Hepatocyte (in vitro differentiated cells): ENCODE results near the gene DCST1. TPM values are rescaled to one million over a fixed set of nuclear protein-coding genes. Genes with fewer than 3 reads are reported as not detected.
A peak's percentile ranks its signal among the peaks of the same experiment; 100 is the strongest.

Experiments used
- DNase-seq: peaks from one replicate; pipeline ENCODE4 v3.0.0-alpha.2; 2016; ENCODE audit warnings: low spot score
- H2AFZ ChIP-seq: fragments of 200-600 bp; sonication (generic); 2 replicates; pipeline ENCODE4 v1.6.0; 2016; ENCODE audit warnings: antibody characterized with exemption, mild to moderate bottlenecking
- H3K27ac ChIP-seq: fragments of 200-600 bp; sonication (generic); 2 replicates; pipeline ENCODE4 v1.5.1; 2016; ENCODE audit warnings: mild to moderate bottlenecking
- H3K27me3 ChIP-seq: fragments of 200-600 bp; sonication (generic); 2 replicates; pipeline ENCODE4 v1.6.1; 2016
- H3K36me3 ChIP-seq: fragments of 200-600 bp; sonication (generic); replicated peaks from 2 replicates; pipeline ENCODE4 v1.5.1; 2016; ENCODE audit warnings: low read depth; ENCODE audit not compliant: insufficient read depth
- H3K4me1 ChIP-seq: fragments of 200-600 bp; sonication (generic); 2 replicates; pipeline ENCODE4 v1.5.1; 2016; ENCODE audit warnings: mild to moderate bottlenecking, moderate library complexity; ENCODE audit not compliant: insufficient read depth
- H3K4me2 ChIP-seq: fragments of 200-600 bp; sonication (generic); 2 replicates; pipeline ENCODE4 v1.6.0; 2016
- H3K4me3 ChIP-seq: fragments of 200-600 bp; sonication (generic); 2 replicates; pipeline ENCODE4 v1.5.1; 2016; ENCODE audit warnings: mild to moderate bottlenecking
- H3K79me2 ChIP-seq: fragments of 200-600 bp; sonication (generic); 2 replicates; pipeline ENCODE4 v1.6.0; 2017; ENCODE audit warnings: mild to moderate bottlenecking
- H3K9me2 ChIP-seq: fragments of 200-600 bp; sonication (generic); replicated peaks from 2 replicates; pipeline ENCODE4 v1.6.0; 2017; ENCODE audit warnings: mild to moderate bottlenecking; ENCODE audit not compliant: insufficient read depth
- H3K9me3 ChIP-seq: fragments of 200-600 bp; sonication (generic); 2 replicates; pipeline ENCODE4 v1.5.1; 2016; ENCODE audit warnings: low read depth, mild to moderate bottlenecking
- H4K20me1 ChIP-seq: fragments of 200-600 bp; sonication (generic); 2 replicates; pipeline ENCODE4 v1.6.0; 2016; ENCODE audit warnings: mild to moderate bottlenecking; ENCODE audit not compliant: insufficient read depth, poor library complexity, severe bottlenecking
- CTCF ChIP-seq: fragments of 200-600 bp; sonication (generic); IDR thresholded peaks from 2 replicates; pipeline ENCODE4 v1.5.1; 2016; ENCODE audit warnings: antibody characterized with exemption, mild to moderate bottlenecking; ENCODE audit not compliant: poor library complexity
- EZH2 ChIP-seq: fragments of 200-600 bp; sonication (generic); IDR thresholded peaks from 2 replicates; pipeline ENCODE4 v1.6.1; 2016; ENCODE audit warnings: antibody characterized with exemption, mild to moderate bottlenecking, borderline replicate concordance
- EZH2phosphoT487 ChIP-seq: fragments of 200-600 bp; sonication (generic); IDR thresholded peaks from one replicate; pipeline ENCODE4 v1.6.1; 2018; ENCODE audit warnings: antibody characterized with exemption, mild to moderate bottlenecking, low read depth, moderate library complexity; ENCODE audit not compliant: unreplicated experiment, severe bottlenecking
- WGBS: methylation state at CpG from one replicate; pipeline ENCODE4 v1.1.6; 2016; ENCODE audit warnings: low lambda C conversion rate; ENCODE audit errors: missing lambda C conversion rate; 5-methylcytosine and 5-hydroxymethylcytosine counted together
- polyA plus RNA-seq: library from polyadenylated mRNA; unstranded; fragments of >200 nt; fragmentation: Nextera tagmentation; extraction: Ambion mirVana; gene quantifications from 2 replicates; pipeline ENCODE4 v1.2.1, GENCODE V29; 2016
- total RNA-seq: library from RNA; depleted of rRNA; stranded (reverse); fragments of >200 nt; gene quantifications from 2 replicates; pipeline ENCODE4 v1.2.3, GENCODE V29; 2014

The DCST1 gene
- total and polyA plus RNA-seq, 2 experiments from 2014 or later = 0.60 TPM; not detected in 1

- no peaks in the 10 kb centered on the region for H3K27me3 ChIP-seq
- H3K79me2 ChIP-seq = peaks cover 88% of the 10 kb centered on the region
These were observed 26.3 kb upstream of the DCST1 start for GRCh38 chr1:155007251-155007828.

GRCh38 chr1:155008015-155008941 lies 25.3 kb upstream of the DCST1 start:
- DNase-seq = no peak
- peaks cover 18% of the 10 kb centered on the region for H4K20me1 ChIP-seq
- no peak overlapping the region for H3K4me3 ChIP-seq
- H3K9me2 ChIP-seq = no peaks in the 10 kb centered on the region
- peak overlapping the region; percentile 28 for H3K27ac ChIP-seq
- H3K4me2 ChIP-seq = peak overlapping the region; percentile 65
- no peak overlapping the region for H2AFZ ChIP-seq
- H3K79me2 ChIP-seq = peaks cover 86% of the 10 kb centered on the region
- no peaks in the 10 kb centered on the region for H3K36me3 ChIP-seq
- no peaks in the 10 kb centered on the region for H3K27me3 ChIP-seq
- H3K4me1 ChIP-seq = peaks cover 37% of the 10 kb centered on the region
- no peaks in the 10 kb centered on the region for H3K9me3 ChIP-seq
- 84% methylated on average over 6 of the region's 16 CpGs for WGBS
- no peak for TF ChIP-seq EZH2phosphoT487
- no peak for TF ChIP-seq CTCF
- no peak for TF ChIP-seq EZH2

More at GRCh38 chr1:155007251-155007828, 26.3 kb upstream of the DCST1 start:
- Histone ChIP-seq H3K36me3 (no peaks in the 10 kb centered on the region), H3K9me3 (no peaks in the 10 kb centered on the region), H3K4me2 (peak overlapping the region; percentile 65), H3K4me1 (peaks cover 37% of the 10 kb centered on the region), H3K27ac (no peak overlapping the region), H4K20me1 (peaks cover 13% of the 10 kb centered on the region), H3K9me2 (no peaks in the 10 kb centered on the region), H3K4me3 (no peak overlapping the region), H2AFZ (no peak overlapping the region)
- no peak for DNase-seq
- no peak for TF ChIP-seq EZH2phosphoT487
- TF ChIP-seq EZH2 = no peak
- no peak for TF ChIP-seq CTCF
- WGBS = 93% methylated on average over 3 of the region's 6 CpGs

- Histone ChIP-seq H3K9me2 (no peaks in the 10 kb centered on the region), H4K20me1 (peaks cover 15% of the 10 kb centered on the region), H2AFZ (no peak overlapping the region), H3K27ac (peak overlapping the region; percentile 28), H3K36me3 (no peaks in the 10 kb centered on the region), H3K79me2 (peaks cover 78% of the 10 kb centered on the region), H3K4me2 (peak overlapping the region; percentile 65), H3K27me3 (no peaks in the 10 kb centered on the region), H3K9me3 (no peaks in the 10 kb centered on the region), H3K4me3 (no peak overlapping the region), H3K4me1 (peaks cover 37% of the 10 kb centered on the region)
- no peak for TF ChIP-seq CTCF
- no peak for TF ChIP-seq EZH2
- TF ChIP-seq EZH2phosphoT487 = no peak
- DNase-seq = no peak
- WGBS = 95% methylated on average over 8 of the region's 12 CpGs
These were observed 24.4 kb upstream of the DCST1 start for GRCh38 chr1:155009221-155009711.
